HepG2 (cell line): ENCODE results near the gene PHF21B. TPM values are rescaled to one million over a fixed set of nuclear protein-coding genes. Genes with fewer than 3 reads are reported as not detected.

Experiments used
- ATAC-seq: fragments of 200-7000 bp; cut with Tn5 transposase; 3 replicates; pipeline ENCODE4 v1.9.1; 2020; ENCODE audit warnings: mild to moderate bottlenecking, moderate library complexity
- BruUV-seq: library from RNA; stranded (reverse); fragments of 400-500 nt; replicated peaks from 2 replicates; lab custom pipeline; 2021; lab: Mats Ljungman, UMichigan
- CTCF ChIA-PET: fragments of 300-600 bp; formaldehyde crosslinking; extraction: SDS; loops from one replicate; lab custom pipeline; 2021; ENCODE audit warnings: low total read pairs, inconsistent platforms, low intra/inter-chr PET ratio; lab: Yijun Ruan, JAX
- POLR2A ChIA-PET: fragments of 350-600 bp; sonication (Branson Sonifier 250); formaldehyde crosslinking; loops from one replicate; lab custom pipeline; 2020; ENCODE audit warnings: antibody characterized with exemption, inconsistent platforms; lab: Yijun Ruan, JAX
- DNase-seq: peaks from one replicate; pipeline ENCODE4 v3.0.0-alpha.2; 2015; ENCODE audit warnings: low spot score
- FAIRE-seq: peaks from 3 replicates; lab custom pipeline; 2011; peaks lifted over from hg19 to GRCh38; lab: Jason Lieb, UNC
- H2AFZ ChIP-seq: one replicate; pipeline ENCODE4 v1.6.1; 2011; ENCODE audit warnings: low read length, inconsistent platforms
- H3K27ac ChIP-seq: fragments of 300-600 bp; 3 replicates; pipeline ENCODE4 v1.8.0; 2011; ENCODE audit warnings: mixed run types, mild to moderate bottlenecking, mixed read lengths, low read length, inconsistent platforms; ENCODE audit not compliant: insufficient read depth; ENCODE audit errors: extremely low read length
- H3K27me3 ChIP-seq, 2 experiments: fragments of 200-600 bp in 1 of 2; 2 replicates in 1 of 2; 3 replicates in 1 of 2; pipeline versions ENCODE4 v1.6.0 to v1.8.0; 2011; ENCODE audit warnings: low read length in 2 of 2, mild to moderate bottlenecking in 2 of 2, moderate library complexity in 2 of 2, inconsistent platforms in 1 of 2; ENCODE audit not compliant: insufficient read depth in 2 of 2, control insufficient read depth in 1 of 2
- H3K36me3 ChIP-seq, 2 experiments: fragments of 200-600 bp in 1 of 2; replicated peaks in 1 of 2; 2 replicates in 1 of 2; 3 replicates in 1 of 2; pipeline versions ENCODE4 v1.5.1 to v1.8.0; 2011; ENCODE audit warnings: low read length in 2 of 2, inconsistent platforms in 1 of 2; ENCODE audit not compliant: insufficient read depth in 2 of 2, control insufficient read depth in 1 of 2
- H3K4me1 ChIP-seq: 2 replicates; pipeline ENCODE4 v1.5.1; 2012; ENCODE audit warnings: low read length, inconsistent platforms; ENCODE audit not compliant: insufficient read depth
- H3K4me2 ChIP-seq: 2 replicates; pipeline ENCODE4 v1.6.0; 2011; ENCODE audit warnings: low read depth, low read length, inconsistent platforms
- H3K4me3 ChIP-seq, 3 experiments: fragments of 200-600 bp in 1 of 3; sonication (generic), shearing (Covaris generic) in 1 of 3; replicated peaks in 1 of 3; 2 replicates each; pipeline ENCODE4 v1.5.1; 2011 to 2016; ENCODE audit warnings: low read length in 3 of 3, inconsistent platforms in 2 of 3, low read depth in 2 of 3, mild to moderate bottlenecking in 2 of 3, control low read depth in 1 of 3, mixed read lengths in 1 of 3; ENCODE audit not compliant: insufficient read depth in 1 of 3
- H3K79me2 ChIP-seq: one replicate; pipeline ENCODE4 v1.6.1; 2011; ENCODE audit warnings: low read length, inconsistent platforms; ENCODE audit not compliant: insufficient read depth
- H3K9ac ChIP-seq: 2 replicates; pipeline ENCODE4 v1.6.0; 2011; ENCODE audit warnings: mild to moderate bottlenecking, low read depth, low read length, inconsistent platforms; ENCODE audit not compliant: insufficient read depth
- H3K9me3 ChIP-seq: 2 replicates; pipeline ENCODE4 v1.5.1; 2012; ENCODE audit warnings: mild to moderate bottlenecking, low read length
- H4K20me1 ChIP-seq: 2 replicates; pipeline ENCODE4 v1.6.0; 2011; ENCODE audit warnings: inconsistent platforms, mild to moderate bottlenecking, low read length, moderate library complexity; ENCODE audit not compliant: insufficient read depth
- JDP2 ChIP-seq: sonication (generic); formaldehyde crosslinking; IDR thresholded peaks from 2 replicates; pipeline ENCODE4 v1.8.1; 2022; ENCODE audit warnings: missing genetic modification reagents, borderline replicate concordance
- NCOA5 ChIP-seq: sonication (generic); formaldehyde crosslinking; IDR thresholded peaks from 2 replicates; pipeline ENCODE4 v1.4.0; 2020; ENCODE audit warnings: missing genetic modification reagents
- TOPORS ChIP-seq: sonication (generic); formaldehyde crosslinking; IDR thresholded peaks from 2 replicates; pipeline ENCODE4 v1.8.0; 2023; ENCODE audit warnings: mild to moderate bottlenecking, missing genetic modification reagents
- ZNF572 ChIP-seq: sonication (generic); formaldehyde crosslinking; IDR thresholded peaks from 2 replicates; pipeline ENCODE4 v1.5.1; 2020; ENCODE audit warnings: mild to moderate bottlenecking, missing genetic modification reagents
- WGBS: methylation state at CpG from one replicate; pipeline ENCODE4 v1.1.6; 2017; ENCODE audit warnings: low lambda C conversion rate; 5-methylcytosine and 5-hydroxymethylcytosine counted together
- in situ Hi-C: cut with HindIII; loops from 2 replicates; pipeline ENCODE4 v1.10.0; 2017; ENCODE audit warnings: low pct_unique_long_range_greater_than_20kb; ENCODE audit not compliant: extremely low pct_ligation_motif_present
- intact Hi-C: fragments of 100-400 bp; cut with micrococcal nuclease; formaldehyde crosslinking; loops from one replicate; pipeline ENCODE4 v1.10.0; 2022; ENCODE audit not compliant: unreplicated experiment
- polyA plus RNA-seq, 8 experiments: library from polyadenylated mRNA; depleted of rRNA in 3 of 8; stranded (reverse) in 7 of 8; unstranded in 1 of 8; fragments of >200 nt; fragmentation: Illumina TruSeq in 4 of 8; extraction: Trizol in 4 of 8; gene quantifications; 2 replicates each; pipeline versions ENCODE4 v1.2.1 to v1.2.3, GENCODE V29; 2011 to 2016; ENCODE audit warnings: low read depth in 4 of 8, missing spikeins in 1 of 8, mixed read lengths in 1 of 8; ENCODE audit not compliant: insufficient read depth in 1 of 8
- total RNA-seq, 5 experiments: library from RNA; depleted of rRNA; stranded (reverse); fragments of >200 nt; fragmentation: Illumina TruSeq; extraction: Trizol; gene quantifications; 2 replicates each; pipeline ENCODE4 v1.2.3, GENCODE V29; 2016; ENCODE audit warnings: low read depth in 1 of 5
- TF ChIP-seq, protein P1 (sequence below): sonication (generic); formaldehyde crosslinking; IDR thresholded peaks from 2 replicates; pipeline ENCODE4 v1.5.1; 2020; ENCODE audit warnings: mild to moderate bottlenecking, missing genetic modification reagents

Gene PHF21B
- total and polyA plus RNA-seq, 2 of the 13 experiments (the other 11 are each of a cell fraction or from before 2014, with no cell fraction given), result not detected

DNA sequence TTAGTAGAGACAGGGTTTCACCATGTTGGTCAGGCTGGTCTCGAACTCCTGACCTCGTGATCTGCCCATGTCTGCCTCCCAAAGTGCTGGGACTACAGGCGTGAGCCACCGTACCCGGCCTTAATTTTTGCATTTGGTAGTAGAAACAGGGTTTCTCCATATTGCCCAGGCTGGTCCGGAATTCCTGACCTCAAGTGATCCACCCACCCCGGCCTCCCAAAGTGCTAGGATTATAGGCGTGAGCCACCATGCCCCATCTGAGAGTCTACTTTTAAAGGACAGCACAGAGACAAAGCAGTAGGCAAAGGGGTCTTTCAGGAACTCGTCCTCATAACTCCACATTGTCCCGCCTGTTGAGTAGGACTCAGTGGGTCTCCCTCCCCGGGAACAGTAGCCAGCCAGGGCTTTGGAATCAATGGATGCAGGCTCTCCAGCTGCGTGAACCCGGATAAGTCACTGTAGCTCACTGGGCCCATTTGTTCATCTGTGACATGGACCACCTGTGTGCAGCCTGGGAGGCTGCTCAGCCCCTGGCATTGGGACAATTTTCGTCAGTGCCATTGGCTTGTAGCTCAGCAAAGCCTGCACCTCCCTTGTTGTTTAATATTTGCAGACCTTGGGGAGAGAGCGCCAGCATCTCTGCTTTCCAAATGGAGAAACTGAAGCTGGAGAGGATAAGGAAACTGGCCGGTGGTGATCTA, 171.3 kb downstream of the PHF21B start:
- FAIRE-seq, result no peak
- 18% methylated on average over 10 of the region's 16 CpGs for WGBS

More for the DNA sequence above, 171.3 kb downstream of the PHF21B start:
- H4K20me1 ChIP-seq, result no peaks in the 10 kb centered on the region
- H3K79me2 ChIP-seq, result no peaks in the 10 kb centered on the region
- intact Hi-C loops, result no loop called here
- H3K27ac ChIP-seq, result no peak overlapping the region
- DNase-seq (no peak), ATAC-seq (no peak)
- no peaks in the 10 kb centered on the region for H3K9me3 ChIP-seq
- H2AFZ ChIP-seq, result no peak overlapping the region
- POLR2A ChIA-PET, result no interaction called here
- no peaks in the 10 kb centered on the region for H3K4me1 ChIP-seq
- no TSS peak for BruUV-seq
- H3K27me3 ChIP-seq, result peaks cover 13 to 44% of the 10 kb centered on the region in 2 experiments
- no peak overlapping the region for H3K9ac ChIP-seq
- TF ChIP-seq ZNF572 (CRISPR knock-in tag) (no peak), JDP2 (CRISPR knock-in tag) (no peak), TOPORS (CRISPR knock-in tag) (no peak), NCOA5 (CRISPR knock-in tag) (no peak)
- TF ChIP-seq, protein P1, sequence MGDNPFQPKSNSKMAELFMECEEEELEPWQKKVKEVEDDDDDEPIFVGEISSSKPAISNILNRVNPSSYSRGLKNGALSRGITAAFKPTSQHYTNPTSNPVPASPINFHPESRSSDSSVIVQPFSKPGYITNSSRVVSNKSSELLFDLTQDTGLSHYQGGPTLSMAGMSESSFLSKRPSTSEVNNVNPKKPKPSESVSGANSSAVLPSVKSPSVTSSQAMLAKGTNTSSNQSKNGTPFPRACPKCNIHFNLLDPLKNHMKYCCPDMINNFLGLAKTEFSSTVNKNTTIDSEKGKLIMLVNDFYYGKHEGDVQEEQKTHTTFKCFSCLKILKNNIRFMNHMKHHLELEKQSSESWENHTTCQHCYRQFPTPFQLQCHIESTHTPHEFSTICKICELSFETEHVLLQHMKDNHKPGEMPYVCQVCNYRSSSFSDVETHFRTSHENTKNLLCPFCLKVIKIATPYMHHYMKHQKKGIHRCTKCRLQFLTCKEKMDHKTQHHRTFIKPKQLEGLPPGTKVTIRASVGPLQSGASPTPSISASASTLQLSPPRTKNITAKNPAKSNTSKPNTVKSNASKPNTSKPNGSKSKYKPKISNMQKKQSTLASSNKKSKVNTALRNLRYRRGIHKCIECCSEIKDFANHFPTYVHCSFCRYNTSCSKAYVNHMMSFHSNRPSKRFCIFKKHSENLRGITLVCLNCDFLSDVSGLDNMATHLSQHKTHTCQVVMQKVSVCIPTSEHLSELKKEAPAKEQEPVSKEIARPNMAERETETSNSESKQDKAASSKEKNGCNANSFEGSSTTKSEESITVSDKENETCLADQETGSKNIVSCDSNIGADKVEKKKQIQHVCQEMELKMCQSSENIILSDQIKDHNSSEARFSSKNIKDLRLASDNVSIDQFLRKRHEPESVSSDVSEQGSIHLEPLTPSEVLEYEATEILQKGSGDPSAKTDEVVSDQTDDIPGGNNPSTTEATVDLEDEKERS (CRISPR knock-in tag), result no peak
- in situ Hi-C loops, result no loop called here
- H3K4me2 ChIP-seq, result no peak overlapping the region
- H3K4me3 ChIP-seq, result no peak overlapping the region
- no peaks in the 10 kb centered on the region for H3K36me3 ChIP-seq
- CTCF ChIA-PET, result no interaction called here
